Brain pericyte (primary cell): Measurements from ENCODE around the gene ELOVL6.
"Not testable (repeated sequence)": the region's sequence is repeated elsewhere in the genome, so short reads cannot be mapped to it uniquely, and the experiment has no call there.

ENCODE experiments used
- DNase-seq: peaks from one replicate; pipeline ENCODE4 v3.0.0-alpha.2; 2012; ENCODE audit warnings: low read depth, low spot score

The ELOVL6 gene, protein sequence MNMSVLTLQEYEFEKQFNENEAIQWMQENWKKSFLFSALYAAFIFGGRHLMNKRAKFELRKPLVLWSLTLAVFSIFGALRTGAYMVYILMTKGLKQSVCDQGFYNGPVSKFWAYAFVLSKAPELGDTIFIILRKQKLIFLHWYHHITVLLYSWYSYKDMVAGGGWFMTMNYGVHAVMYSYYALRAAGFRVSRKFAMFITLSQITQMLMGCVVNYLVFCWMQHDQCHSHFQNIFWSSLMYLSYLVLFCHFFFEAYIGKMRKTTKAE

DNA sequence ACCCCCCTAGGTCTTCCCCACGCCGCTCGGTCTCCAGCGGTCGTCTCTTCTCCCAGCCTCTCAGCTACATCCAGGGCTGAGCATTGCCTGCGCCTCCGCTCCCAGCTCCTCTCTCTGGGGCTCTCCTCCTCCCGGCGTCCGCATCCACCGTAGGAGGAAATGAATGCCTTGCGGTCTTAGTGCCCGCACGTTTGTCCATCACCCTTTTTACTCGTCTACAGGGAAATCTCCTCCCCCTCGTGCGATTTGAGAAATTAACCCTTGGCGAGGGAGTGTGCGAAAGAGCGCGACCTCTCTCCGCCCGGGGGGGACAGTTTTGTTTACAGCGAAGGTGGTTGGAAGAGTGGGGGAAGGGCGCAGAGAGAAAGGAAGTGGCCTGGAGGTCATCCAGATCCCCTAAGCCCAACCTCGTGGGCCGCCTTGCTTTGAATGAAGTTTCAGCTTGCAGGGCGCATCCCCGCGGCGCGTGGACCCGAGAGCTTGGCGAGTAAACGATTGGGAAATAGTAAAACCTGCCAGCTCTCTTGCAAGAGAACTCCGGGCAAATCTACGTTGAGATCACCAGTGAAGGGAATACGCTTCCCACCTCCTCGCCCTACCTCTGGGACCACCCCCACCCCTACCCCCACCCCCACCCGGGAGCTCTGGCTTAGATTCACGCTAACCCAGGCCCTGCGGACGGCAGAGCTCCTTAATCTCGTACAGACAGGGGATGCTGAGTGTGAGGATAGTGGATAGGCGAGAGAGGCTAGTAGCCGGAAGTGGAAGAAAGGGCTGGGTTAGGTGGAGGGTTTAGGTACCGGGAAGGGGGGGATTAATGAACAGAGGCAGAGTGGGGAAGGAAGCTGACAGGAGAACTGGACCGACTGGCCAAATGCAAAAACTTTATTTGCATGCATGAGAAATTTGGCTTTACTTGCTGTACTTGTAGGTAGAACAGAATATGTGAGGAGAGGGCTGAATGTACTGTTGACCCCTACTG is at the start of gene ELOVL6:
Gene ELOVL6 (minus strand): TSS at position 181 of the 982 bp plus-strand sequence. CDS start 280 bp downstream, outside the sequence.
- DNase-seq: peak; percentile 53

DNA sequence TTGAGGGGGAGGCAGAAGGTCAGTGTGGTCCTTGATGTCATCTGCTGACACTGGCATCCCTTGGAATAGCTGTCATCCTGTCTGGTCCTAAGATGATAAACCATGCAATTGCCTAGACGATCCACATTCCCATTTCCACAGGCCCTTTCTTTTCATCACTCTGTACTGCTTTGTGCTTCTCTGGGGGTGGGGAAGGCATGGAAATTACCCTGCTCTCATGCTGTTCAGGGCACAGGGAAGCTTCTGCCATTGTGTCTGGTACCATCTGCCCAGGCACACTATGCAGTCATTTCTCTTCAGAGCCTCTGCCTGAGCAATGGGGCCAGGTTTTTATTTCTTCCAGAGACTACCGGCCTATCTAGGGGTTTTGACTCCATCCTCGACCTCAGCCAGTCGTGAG is 49.7 kb upstream of the ELOVL6 start:
- no peak for DNase-seq

DNA sequence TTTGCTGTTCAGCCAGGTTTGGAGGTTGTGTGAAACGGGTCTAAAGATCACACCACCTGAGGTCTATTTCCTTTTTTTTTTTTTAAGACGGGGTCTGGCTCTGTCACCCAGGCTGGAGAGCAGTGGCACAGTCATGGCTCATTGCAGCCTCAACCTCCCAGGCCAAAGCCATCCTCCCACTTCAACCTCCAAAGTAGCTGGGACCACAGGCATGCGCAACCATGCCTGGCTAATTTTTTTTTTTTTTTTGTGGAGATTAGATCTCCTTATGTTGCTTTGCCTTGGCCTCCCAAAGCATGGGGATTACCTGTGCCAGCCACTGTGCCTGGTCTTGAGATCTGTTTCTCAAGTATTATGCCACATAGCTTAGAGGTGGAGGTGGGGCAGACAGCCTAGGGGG is 49.2 kb upstream of the ELOVL6 start:
- DNase-seq: no peak

DNA sequence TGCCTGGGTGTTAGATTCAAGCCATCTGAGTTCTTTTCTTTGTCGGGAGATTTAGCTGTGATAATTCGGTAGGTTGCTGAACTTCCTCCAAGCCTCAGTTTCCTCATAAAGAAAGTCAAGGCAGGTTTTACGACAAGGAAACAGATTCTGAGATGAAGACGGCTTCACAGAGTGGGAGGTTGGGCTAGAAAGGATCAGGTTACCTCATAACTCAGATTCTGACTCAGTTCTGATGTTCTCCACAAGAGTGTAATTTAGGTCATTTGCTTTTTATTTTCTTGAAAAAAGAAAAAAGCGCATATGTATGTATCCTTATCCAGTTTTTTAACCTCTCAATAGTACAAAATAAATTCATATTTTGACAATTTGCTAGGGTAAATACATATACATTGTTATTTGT is 47.2 kb upstream of the ELOVL6 start:
- no peak for DNase-seq

DNA sequence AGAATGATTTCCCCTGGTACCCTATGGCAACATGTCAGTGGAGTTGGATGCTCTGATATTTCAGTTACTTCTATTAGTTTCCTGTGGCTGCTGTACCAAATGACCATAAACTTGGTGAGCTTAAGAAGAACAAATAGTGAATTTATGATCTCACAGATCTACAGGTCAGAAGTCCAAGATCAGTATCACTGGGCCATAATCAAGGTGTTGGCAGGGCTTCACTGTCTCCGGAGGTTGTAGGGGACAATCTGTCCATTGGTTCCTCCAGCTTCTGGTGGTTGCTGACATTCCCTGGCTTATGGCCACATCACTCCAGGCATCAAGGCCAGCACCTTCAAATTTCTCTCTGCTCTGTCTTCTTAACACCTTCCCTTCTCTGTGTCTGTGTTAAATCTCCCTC is 37.9 kb upstream of the ELOVL6 start:
- no peak for DNase-seq

DNA sequence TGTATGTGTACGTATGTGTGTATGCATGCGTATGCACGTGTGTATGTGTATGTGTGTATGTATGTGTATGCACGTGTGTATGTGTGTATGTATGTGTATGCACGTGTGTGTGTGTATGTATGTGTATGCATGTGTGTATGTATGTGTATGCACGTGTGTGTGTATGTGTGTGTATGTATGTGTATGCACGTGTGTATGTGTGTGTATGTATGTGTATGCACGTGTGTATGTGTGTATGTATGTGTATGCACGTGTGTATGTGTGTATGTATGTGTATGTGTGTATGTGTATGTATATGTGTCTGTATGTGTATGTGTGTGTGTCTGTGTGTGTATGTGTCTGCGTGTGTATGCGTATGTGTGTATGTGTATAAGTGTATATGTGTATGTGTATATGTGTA is 35.2 kb upstream of the ELOVL6 start:
- DNase-seq: not testable (repeated sequence)

DNA sequence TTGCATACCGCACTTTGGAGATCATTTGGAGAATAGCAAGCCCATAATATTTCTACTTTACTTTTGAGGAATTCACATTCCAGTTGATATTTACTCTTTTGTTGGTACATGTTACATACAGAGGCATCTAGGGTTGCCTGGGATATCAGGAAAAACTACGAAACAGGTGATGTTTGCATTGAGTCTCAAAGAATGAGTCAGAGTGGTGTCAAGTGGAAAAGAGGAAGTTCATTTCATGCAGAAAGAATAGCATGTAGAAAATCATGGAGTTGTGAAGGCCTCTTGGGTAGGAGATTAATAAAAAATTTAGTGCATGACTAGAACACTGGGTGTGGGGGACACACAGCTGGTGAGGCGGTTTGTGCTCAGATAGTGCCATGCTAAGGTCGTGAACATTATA is 33.5 kb upstream of the ELOVL6 start:
- no peak for DNase-seq

DNA sequence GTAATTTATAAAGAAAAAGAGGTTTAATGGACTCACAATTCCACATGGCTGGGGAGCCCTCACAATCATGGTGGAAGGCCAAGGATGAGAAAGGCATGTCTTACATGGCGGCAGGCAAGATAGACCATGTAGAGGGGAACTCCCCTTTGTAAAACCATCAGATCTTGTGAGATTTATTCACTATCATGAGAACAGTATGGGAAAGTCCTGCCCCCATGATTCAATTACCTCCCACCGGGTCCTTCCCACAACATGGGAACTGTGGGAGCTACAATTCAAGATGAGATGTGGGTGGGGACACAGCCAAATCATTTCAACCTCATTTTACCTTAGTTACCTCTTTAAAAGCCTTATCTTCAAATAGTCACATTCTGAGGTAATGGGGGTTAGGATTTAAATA is 30.9 kb upstream of the ELOVL6 start:
- DNase-seq: no peak

DNA sequence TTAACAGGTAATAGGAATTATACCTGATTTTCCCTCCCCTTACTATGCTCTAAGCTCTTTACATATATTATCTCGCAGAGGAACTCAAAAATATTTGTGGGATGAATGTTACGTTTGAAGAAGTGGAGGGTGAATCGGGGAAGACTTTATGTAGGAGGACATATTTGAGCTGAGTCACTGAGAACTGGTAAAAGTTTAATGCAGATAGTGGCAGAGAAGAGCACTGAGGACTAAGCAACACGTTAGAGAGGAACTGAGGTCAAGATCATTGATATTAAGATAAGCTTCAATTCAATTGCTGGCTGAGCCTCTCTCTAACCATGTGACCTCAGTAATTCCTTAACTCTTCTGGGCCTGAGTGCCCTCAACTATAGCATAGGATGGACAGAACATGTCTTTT is 26.4 kb upstream of the ELOVL6 start:
- DNase-seq: no peak

DNA sequence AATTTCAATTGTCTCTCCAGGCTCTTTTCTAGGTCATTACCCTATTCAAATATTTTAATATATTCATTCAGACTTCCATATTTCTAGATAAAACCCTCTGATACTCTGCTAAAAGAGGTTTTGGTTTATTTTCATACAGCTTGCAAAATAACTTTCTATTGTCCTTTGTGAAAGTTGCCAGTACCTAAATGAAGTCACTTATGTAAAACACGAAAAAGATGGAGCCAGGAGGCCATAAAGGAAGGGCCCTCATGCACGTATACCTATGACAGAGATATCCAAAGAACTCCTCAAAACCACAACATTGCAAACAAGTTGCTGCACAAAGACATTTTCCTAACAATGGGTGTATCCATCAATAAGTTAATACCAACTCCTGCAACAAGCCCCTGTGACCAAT is 25.7 kb upstream of the ELOVL6 start:
- no peak for DNase-seq

DNA sequence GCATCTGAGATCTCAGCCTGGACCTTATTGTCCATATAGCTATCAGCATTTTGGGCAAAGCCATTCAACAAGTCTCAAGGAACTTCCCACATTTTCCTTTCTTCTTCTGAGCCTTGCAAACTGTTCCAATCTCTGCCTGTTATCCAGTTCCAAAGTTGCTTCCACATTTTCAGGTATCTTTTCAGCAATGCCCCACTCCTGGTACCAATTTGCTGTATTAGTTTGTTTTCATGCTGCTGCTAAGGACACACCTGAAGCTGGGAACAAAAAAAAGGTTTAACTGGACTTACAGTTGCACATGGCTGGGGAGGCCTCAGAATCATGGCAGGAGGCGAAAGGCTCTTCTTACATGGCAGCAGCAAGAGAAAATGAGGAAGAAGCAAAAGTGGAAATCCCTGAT is 20.5 kb upstream of the ELOVL6 start:
- DNase-seq: not testable (repeated sequence)

DNA sequence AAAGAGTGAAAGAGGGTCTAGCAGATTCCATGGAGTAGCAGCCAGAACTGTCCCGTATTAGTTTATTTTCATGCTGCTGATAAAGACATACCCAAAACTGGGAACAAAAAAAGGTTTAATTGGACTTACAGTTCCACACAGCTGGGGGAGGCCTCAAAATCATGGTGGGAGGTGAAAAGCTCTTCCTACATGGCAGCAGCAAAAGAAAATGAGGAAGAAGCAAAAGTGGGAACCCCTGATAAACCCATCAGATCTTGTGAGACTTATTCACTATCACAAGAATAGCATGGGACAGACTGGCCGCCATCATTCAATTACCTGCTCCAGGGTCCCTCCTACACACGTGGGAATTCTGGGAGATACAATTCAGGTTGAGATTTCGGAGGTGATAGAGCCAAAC is 18.8 kb upstream of the ELOVL6 start:
- not testable (repeated sequence) for DNase-seq

DNA sequence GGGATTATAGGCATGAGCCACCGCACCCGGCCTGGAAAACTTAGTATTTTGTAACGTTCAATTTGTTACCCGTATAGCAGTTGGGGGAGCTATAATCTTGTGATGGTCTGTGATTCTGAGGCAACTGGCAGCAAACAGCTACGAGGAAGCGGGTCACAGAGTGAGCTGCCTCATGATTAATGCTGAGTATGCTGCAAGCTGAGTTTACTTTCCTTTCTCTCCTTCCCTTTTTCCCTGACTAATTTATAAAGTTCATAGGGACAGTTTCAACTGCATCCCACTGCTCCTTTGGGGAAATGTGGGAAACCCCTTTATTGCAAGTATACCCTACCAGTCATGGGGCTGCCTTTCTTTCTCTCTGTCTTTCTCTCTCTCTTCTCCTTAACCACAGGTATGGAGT is 17.7 kb upstream of the ELOVL6 start:
- DNase-seq: no peak

DNA sequence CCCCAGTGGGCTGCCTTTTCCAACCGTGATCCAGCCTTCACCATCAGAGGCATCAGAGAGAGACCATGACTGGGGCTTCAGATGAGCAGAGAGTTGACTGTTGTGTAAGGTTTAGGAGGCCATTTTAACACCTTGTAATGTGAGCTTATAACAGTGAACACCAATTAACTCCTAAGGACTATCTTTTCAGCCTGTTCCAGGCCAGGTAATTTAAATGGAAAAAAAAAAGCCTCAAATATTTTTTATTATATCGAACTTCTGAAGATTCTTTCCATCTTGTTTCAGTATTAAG is 13.3 kb upstream of the ELOVL6 start:
- no peak for DNase-seq

DNA sequence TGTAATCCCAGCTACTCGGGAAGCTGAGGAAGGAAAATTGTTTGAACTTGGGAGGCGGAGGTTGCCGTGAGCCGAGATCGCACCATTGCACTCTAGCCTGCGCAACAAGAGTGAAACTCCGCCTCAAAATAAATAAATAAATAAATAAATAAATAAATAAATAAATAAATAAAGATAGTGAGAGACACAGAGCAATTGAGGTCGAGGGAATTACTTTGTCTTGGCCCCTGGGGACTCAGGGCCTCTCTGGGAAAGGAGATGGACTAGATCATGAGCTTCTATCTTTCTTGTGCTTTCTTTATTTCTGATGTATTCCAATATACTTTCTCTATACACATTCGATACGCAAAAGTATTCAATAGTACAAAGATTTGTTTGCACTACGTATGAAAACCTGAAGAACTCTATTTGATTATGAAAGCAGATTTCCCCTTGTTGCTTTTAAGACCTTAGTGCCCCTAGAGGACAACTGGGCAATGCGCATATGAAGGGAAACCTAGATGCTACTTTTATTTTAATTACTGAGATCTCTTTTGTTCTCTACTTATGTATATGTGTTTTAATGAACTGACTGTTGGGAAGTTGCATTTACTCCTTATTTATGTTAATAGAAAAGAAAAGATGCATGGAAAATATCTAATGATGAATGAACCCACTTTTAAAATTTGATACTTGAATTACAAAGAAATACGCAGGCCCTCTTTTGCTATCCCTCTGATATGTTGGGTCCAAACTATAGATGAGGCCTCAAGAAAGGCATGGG is 12.8 kb upstream of the ELOVL6 start:
- DNase-seq: no peak

DNA sequence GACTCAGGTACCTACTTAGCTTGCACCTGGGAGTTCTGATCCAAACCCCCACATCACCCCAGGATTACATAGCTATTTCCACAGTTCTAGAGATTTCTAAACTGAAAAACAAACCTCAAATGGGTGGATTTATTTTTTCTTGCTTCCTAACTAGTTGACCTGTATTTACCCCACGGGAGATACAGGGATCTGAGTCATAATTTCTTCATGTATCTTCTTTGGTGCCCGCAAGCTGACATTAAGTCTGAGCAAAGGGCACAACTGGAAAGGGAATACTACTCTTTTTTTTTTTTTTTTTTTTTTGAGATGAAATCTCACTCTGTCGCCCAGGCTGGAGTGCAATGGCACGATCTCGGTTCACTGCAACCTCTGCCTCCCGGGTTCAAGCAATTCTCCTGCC is 10.0 kb upstream of the ELOVL6 start:
- DNase-seq: no peak

DNA sequence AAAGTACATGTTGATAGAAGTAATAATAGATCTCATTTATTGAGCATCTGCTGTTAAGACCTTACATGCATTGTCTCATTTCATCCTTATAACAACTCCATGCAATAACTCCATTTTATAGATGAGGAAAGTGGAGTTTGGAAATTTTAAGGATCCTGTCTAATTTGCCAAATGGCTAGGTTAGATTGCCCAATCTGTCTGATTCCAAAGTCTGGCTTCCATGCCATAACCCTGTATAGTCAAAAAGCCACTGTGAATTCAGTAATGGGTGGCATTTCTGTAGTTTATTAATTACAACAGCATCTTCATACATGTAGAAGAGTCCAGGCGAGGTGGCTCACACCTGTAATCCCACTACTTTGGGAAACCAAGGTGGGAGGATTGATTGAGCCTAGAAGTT is 8.8 kb upstream of the ELOVL6 start:
- DNase-seq: no peak

DNA sequence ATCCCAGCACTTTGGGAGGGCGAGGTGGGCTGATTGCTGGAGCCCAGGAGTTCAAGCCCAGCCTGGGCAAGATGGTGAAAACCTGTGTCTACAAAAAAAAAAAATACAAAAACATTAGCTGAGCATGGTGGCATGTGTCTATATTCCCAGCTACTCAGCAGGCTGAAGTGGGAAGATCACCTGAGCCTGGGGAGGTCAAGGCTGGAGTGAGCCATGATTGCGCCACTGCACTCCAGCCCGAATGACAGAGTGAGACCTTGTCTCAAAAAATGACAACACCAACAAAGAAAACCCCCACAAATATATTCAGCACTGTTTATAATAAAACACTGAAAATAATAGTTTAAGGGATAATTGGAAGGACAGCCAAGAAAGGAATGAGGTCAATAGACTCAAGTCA is 3.6 kb upstream of the ELOVL6 start:
- no peak for DNase-seq

DNA sequence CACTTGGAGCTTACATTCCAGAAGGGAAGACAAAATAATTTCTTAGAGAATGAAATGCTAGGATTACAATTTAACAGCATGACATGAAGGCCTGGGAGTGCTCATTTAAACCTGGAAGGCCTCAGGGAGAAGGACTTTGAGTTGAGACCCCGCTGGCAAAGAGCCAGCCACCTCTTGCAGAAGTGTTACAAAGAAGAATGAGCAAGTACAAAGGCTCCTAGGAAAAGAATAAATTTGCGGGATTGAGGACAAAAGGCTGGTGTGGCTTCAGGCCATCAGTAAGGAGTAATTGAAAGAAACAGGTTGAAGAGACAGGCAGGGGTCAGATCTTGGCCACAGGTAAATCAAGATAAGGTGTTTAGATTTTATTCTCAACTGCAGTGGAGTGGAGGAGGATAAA is 3.1 kb upstream of the ELOVL6 start:
- DNase-seq: no peak

DNA sequence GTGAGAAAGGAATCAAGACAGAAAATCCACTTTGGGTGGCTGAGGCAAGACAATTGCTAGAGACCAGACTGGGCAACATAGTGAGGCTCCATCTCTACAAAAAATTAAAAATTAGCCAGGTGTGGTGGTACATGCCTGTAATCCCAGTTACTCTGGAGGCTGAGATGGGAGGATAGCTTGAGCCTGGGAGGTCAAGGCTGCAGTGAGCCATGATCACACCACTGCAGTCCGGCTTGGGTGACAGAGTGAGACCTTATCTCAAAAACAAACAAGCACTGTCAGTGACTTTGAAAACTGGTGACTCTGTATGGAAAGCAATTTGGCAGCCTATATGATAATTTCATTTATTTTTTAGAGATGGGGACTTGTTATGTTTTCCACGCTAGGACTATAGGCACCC is 2.3 kb upstream of the ELOVL6 start:
- DNase-seq: no peak

DNA sequence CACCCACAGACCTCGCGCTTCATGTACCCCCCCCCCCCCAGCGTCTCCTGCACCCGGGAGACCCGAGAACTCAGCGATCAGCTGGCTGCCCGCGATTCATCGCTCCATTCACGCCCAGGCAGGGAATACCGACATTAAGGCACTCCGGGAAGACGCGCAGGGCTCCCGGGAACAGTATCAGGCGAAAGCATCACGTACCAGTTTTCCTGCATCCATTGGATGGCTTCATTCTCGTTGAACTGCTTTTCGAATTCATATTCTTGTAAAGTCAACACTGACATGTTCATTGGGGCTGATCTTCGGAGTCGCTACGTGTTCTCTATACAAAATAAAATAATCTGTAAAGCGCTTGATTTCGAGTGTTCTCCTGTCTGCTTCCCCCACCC is 373 bp downstream of the ELOVL6 start:
- no peak for DNase-seq

DNA sequence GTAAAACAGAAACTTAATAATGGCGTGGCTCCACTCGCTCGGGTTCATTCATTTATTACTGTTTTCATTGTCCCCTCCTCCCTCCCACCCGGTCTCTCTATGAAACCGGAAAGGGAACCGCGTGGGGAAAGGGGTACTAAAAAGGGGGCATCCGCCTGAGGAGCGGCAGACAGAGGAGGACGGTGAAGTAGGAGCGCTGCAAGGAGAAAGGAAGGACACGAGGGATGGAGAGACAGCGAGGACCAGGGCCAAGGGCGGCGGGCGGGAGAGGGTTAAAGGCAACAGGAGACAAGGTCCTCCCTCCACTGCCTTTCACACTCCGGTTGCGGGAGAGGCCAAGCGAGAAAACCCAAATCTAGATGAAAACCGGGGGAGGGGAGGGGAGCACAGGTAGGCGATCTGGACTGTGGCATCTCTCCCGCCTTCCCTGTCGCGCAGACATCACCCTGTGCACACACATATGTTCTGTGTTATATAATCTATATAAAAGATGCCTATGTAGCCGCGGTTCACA is 829 bp downstream of the ELOVL6 start:
- no peak for DNase-seq
